Activated CD8-positive, alpha-beta T cell treated with anti-CD3 and anti-CD28 coated beads for 36 hours (primary cell): ENCODE measurements around the gene PDE4B. TPM values are rescaled to one million over a fixed set of nuclear protein-coding genes. Genes with fewer than 3 reads are reported as not detected.

Source experiments
- ATAC-seq: fragments of 200-7000 bp; cut with Tn5 transposase; one replicate; pipeline ENCODE4 v1.10.0; 2021; ENCODE audit warnings: mild to moderate bottlenecking, moderate library complexity
- CTCF ChIA-PET: fragments of 350-600 bp; sonication (Branson Sonifier 250); formaldehyde crosslinking; loops from one replicate; lab custom pipeline; 2021; ENCODE audit warnings: antibody characterized with exemption; lab: Charles Lee
- POLR2A ChIA-PET: fragments of 350-600 bp; sonication (Branson Sonifier 250); formaldehyde crosslinking; loops from one replicate; lab custom pipeline; 2021; ENCODE audit warnings: antibody characterized with exemption; lab: Charles Lee
- DNase-seq: peaks from one replicate; pipeline ENCODE4 v3.0.0-alpha.2; 2020
- H3K27ac Mint-ChIP-seq: one replicate; pipeline ENCODE4 v1.8.0; 2021; ENCODE audit warnings: mild to moderate bottlenecking, mixed read lengths
- H3K27me3 Mint-ChIP-seq: one replicate; pipeline ENCODE4 v1.8.0; 2021; ENCODE audit warnings: mixed read lengths
- H3K36me3 Mint-ChIP-seq: one replicate; pipeline ENCODE4 v1.8.0; 2021; ENCODE audit warnings: low read depth, mixed read lengths
- H3K4me1 Mint-ChIP-seq: one replicate; pipeline ENCODE4 v1.8.0; 2021; ENCODE audit warnings: low read depth, mixed read lengths
- H3K4me3 Mint-ChIP-seq: one replicate; pipeline ENCODE4 v1.8.0; 2021; ENCODE audit warnings: mild to moderate bottlenecking, moderate library complexity, mixed read lengths
- H3K9me3 Mint-ChIP-seq: one replicate; pipeline ENCODE4 v1.8.0; 2021; ENCODE audit warnings: mixed read lengths
- CTCF ChIP-seq: fragments of 200-600 bp; IDR thresholded peaks from one replicate; pipeline ENCODE4 v1.8.0; 2022; ENCODE audit warnings: antibody characterized with exemption, mild to moderate bottlenecking
- intact Hi-C: fragments of 100-400 bp; cut with micrococcal nuclease; formaldehyde crosslinking; loops from one replicate; pipeline ENCODE4 v1.10.0; 2022
- total RNA-seq, 2 experiments: library from RNA; stranded (reverse); gene quantifications; one replicate each; pipeline ENCODE4 v1.2.3, GENCODE V29; 2021

Gene PDE4B
- 10 to 100 TPM; 32.4 to 33.1 TPM for total RNA-seq

GRCh38 chr1:65792669-65793358, at the start of gene PDE4B:
PDE4B (plus strand) TSS chr1:65792895.
- Mint-ChIP-seq H3K4me3 (no peak within 1 kb of the TSS), H3K27ac (no peak within 1 kb of the TSS), H3K4me1 (no peaks in the 10 kb centered on the region), H3K27me3 (peaks cover 46% of the 10 kb centered on the region), H3K9me3 (peaks cover 5% of the 10 kb centered on the region), H3K36me3 (no peaks in the 10 kb centered on the region)
- no peak for ATAC-seq
- intact Hi-C loops = no loop called here
- ChIA-PET POLR2A (no interaction called here), CTCF (no interaction called here)
- TF ChIP-seq CTCF = no peak
- DNase-seq = no peak

- no peak overlapping the region for H3K27ac Mint-ChIP-seq
- peaks cover 16% of the 10 kb centered on the region for H3K9me3 Mint-ChIP-seq
- peaks cover 16% of the 10 kb centered on the region for H3K27me3 Mint-ChIP-seq
- intact Hi-C loops = no loop called here
- DNase-seq (no peak), ATAC-seq (no peak)
- H3K4me1 Mint-ChIP-seq = no peaks in the 10 kb centered on the region
- no peaks in the 10 kb centered on the region for H3K36me3 Mint-ChIP-seq
- ChIA-PET POLR2A (no interaction called here), CTCF (no interaction called here)
- no peak overlapping the region for H3K4me3 Mint-ChIP-seq
- no peak for TF ChIP-seq CTCF
Observed at GRCh38 chr1:65744731-65745130, 48.0 kb upstream of the PDE4B start.

- POLR2A ChIA-PET = no interaction called here
- ATAC-seq = no peak
- no peaks in the 10 kb centered on the region for H3K4me1 Mint-ChIP-seq
- CTCF ChIA-PET = no interaction called here
- no peak for TF ChIP-seq CTCF
- H3K9me3 Mint-ChIP-seq = no peaks in the 10 kb centered on the region
- no peak overlapping the region for H3K27ac Mint-ChIP-seq
- H3K27me3 Mint-ChIP-seq = peaks cover 8% of the 10 kb centered on the region
- intact Hi-C loops = no loop called here
- H3K36me3 Mint-ChIP-seq = no peaks in the 10 kb centered on the region
- H3K4me3 Mint-ChIP-seq = no peak overlapping the region
- DNase-seq = no peak
Observed at GRCh38 chr1:65751961-65752360, 40.7 kb upstream of the PDE4B start.

GRCh38 chr1:65756616-65757015, 36.1 kb upstream of the PDE4B start:
- Mint-ChIP-seq H3K36me3 (no peaks in the 10 kb centered on the region), H3K4me1 (no peaks in the 10 kb centered on the region), H3K9me3 (no peaks in the 10 kb centered on the region), H3K4me3 (no peak overlapping the region), H3K27me3 (peaks cover 12% of the 10 kb centered on the region), H3K27ac (no peak overlapping the region)
- DNase-seq (no peak), ATAC-seq (no peak)
- ChIA-PET CTCF (no interaction called here), POLR2A (no interaction called here)
- TF ChIP-seq CTCF = no peak
- intact Hi-C loops = no loop called here

GRCh38 chr1:65757531-65757930, 35.2 kb upstream of the PDE4B start:
- no peak overlapping the region for H3K27ac Mint-ChIP-seq
- no peak for ATAC-seq
- TF ChIP-seq CTCF = no peak
- no peak for DNase-seq
- no peak overlapping the region for H3K4me3 Mint-ChIP-seq
- no peaks in the 10 kb centered on the region for H3K36me3 Mint-ChIP-seq
- H3K9me3 Mint-ChIP-seq = no peaks in the 10 kb centered on the region
- ChIA-PET CTCF (no interaction called here), POLR2A (no interaction called here)
- no peaks in the 10 kb centered on the region for H3K4me1 Mint-ChIP-seq
- peaks cover 13% of the 10 kb centered on the region for H3K27me3 Mint-ChIP-seq
- intact Hi-C loops = no loop called here
